T47D (cell line): Measurements from ENCODE around the gene PSME3IP1.

Experiments
- DNase-seq, 2 experiments: peaks; one replicate each; pipeline versions ENCODE4 v3.0.0 to v3.0.0-alpha.2; 2011 to 2012; ENCODE audit warnings: low read depth in 1 of 2, low spot score in 1 of 2
- JUND ChIP-seq: IDR thresholded peaks from 2 replicates; pipeline ENCODE4 v1.6.1; 2012; ENCODE audit warnings: low read depth
- in situ Hi-C: cut with HindIII; loops from 2 replicates; pipeline ENCODE4 v1.10.0; 2016; ENCODE audit warnings: low sequenced_read_pairs, low pct_unique_long_range_greater_than_20kb

Gene PSME3IP1

GRCh38 chr16:57178196-57178595 is 7.6 kb downstream of the PSME3IP1 start:
- TF ChIP-seq JUND = no peak
- DNase-seq = no peak
- in situ Hi-C loops = no loop called here

GRCh38 chr16:57175896-57176295 is 9.9 kb downstream of the PSME3IP1 start:
- DNase-seq = no peak
- in situ Hi-C loops = no loop called here
- TF ChIP-seq JUND = no peak

GRCh38 chr16:57172721-57173290 is 13.0 kb downstream of the PSME3IP1 start:
- DNase-seq = no peak
- no peak for TF ChIP-seq JUND
- in situ Hi-C loops = no loop called here

GRCh38 chr16:57169327-57169726 is 16.5 kb downstream of the PSME3IP1 start:
- in situ Hi-C loops = no loop called here
- DNase-seq = no peak
- no peak for TF ChIP-seq JUND

GRCh38 chr16:57167953-57168352 is 17.9 kb downstream of the PSME3IP1 start:
- DNase-seq = peak; percentile 41 to 64
- no peak for TF ChIP-seq JUND
- in situ Hi-C loops = no loop called here

GRCh38 chr16:57167538-57167937 is 18.3 kb downstream of the PSME3IP1 start:
- no peak for TF ChIP-seq JUND
- in situ Hi-C loops = no loop called here
- no peak for DNase-seq

GRCh38 chr16:57166951-57167350 is 18.9 kb downstream of the PSME3IP1 start:
- TF ChIP-seq JUND = no peak
- in situ Hi-C loops = no loop called here
- DNase-seq = no peak

GRCh38 chr16:57166451-57166850 is 19.4 kb downstream of the PSME3IP1 start:
- in situ Hi-C loops = no loop called here
- DNase-seq = no peak
- TF ChIP-seq JUND = no peak

- in situ Hi-C loops = no loop called here
- no peak for DNase-seq
- TF ChIP-seq JUND = no peak
Measured at GRCh38 chr16:57165938-57166337, 19.9 kb downstream of the PSME3IP1 start.

GRCh38 chr16:57165483-57165882 is 20.4 kb downstream of the PSME3IP1 start:
- no peak for TF ChIP-seq JUND
- in situ Hi-C loops = no loop called here
- DNase-seq = no peak

- DNase-seq = no peak
- no peak for TF ChIP-seq JUND
- in situ Hi-C loops = no loop called here
Measured at GRCh38 chr16:57163842-57164241, 22.0 kb downstream of the PSME3IP1 start.

GRCh38 chr16:57159447-57159846 is 26.4 kb downstream of the PSME3IP1 start:
- in situ Hi-C loops = no loop called here
- DNase-seq = no peak
- no peak for TF ChIP-seq JUND

GRCh38 chr16:57157533-57157932 is 28.3 kb downstream of the PSME3IP1 start:
- DNase-seq = no peak
- TF ChIP-seq JUND = no peak
- in situ Hi-C loops = no loop called here

- in situ Hi-C loops = no loop called here
- no peak for TF ChIP-seq JUND
- DNase-seq = no peak
Measured at GRCh38 chr16:57156351-57156703, 29.5 kb downstream of the PSME3IP1 start.
